HG03175 (cell line): ENCODE data around the gene ITGB3BP.
"Not testable (repeated sequence)": the region's sequence is repeated elsewhere in the genome, so short reads cannot be mapped to it uniquely, and the experiment has no call there.

Experiments used
- ATAC-seq: cut with Tn5 transposase; IDR thresholded peaks from one replicate; pipeline ENCODE4 v1.9.1; 2021; ENCODE audit warnings: mild to moderate bottlenecking, moderate library complexity; ENCODE audit not compliant: unreplicated experiment

Gene ITGB3BP

GRCh38 chr1:63509718-63510117 is 13.3 kb downstream of the ITGB3BP start:
- no peak for ATAC-seq

- no peak for ATAC-seq
Observed at GRCh38 chr1:63506782-63507181, 16.2 kb downstream of the ITGB3BP start.

GRCh38 chr1:63501256-63501655 is 21.8 kb downstream of the ITGB3BP start:
- no peak for ATAC-seq

GRCh38 chr1:63498106-63498505 is 24.9 kb downstream of the ITGB3BP start:
- ATAC-seq = no peak

GRCh38 chr1:63497577-63497976 is 25.4 kb downstream of the ITGB3BP start:
- no peak for ATAC-seq

GRCh38 chr1:63487336-63488065 is 35.5 kb downstream of the ITGB3BP start:
- no peak for ATAC-seq

- no peak for ATAC-seq
Observed at GRCh38 chr1:63486629-63487028, 36.4 kb downstream of the ITGB3BP start.

- no peak for ATAC-seq
Observed at GRCh38 chr1:63480057-63480456, 43.0 kb downstream of the ITGB3BP start.

GRCh38 chr1:63475761-63476160 is 47.3 kb downstream of the ITGB3BP start:
- ATAC-seq = no peak

- ATAC-seq = not testable (repeated sequence)
Observed at GRCh38 chr1:63468683-63469082, 54.3 kb downstream of the ITGB3BP start.

- no peak for ATAC-seq
Observed at GRCh38 chr1:63466759-63467158, 56.3 kb downstream of the ITGB3BP start.

GRCh38 chr1:63466181-63466580 is 56.8 kb downstream of the ITGB3BP start:
- ATAC-seq = no peak

- no peak for ATAC-seq
Observed at GRCh38 chr1:63463248-63463647, 59.8 kb downstream of the ITGB3BP start.

GRCh38 chr1:63461661-63462230 is 61.3 kb downstream of the ITGB3BP start:
- no peak for ATAC-seq

- no peak for ATAC-seq
Observed at GRCh38 chr1:63458750-63459149, 64.3 kb downstream of the ITGB3BP start.

- no peak for ATAC-seq
Observed at GRCh38 chr1:63454269-63454668, 68.8 kb downstream of the ITGB3BP start.

- peak; percentile 65 for ATAC-seq
Observed at GRCh38 chr1:63453232-63453631, 69.8 kb downstream of the ITGB3BP start.

- ATAC-seq = no peak
Observed at GRCh38 chr1:63450416-63450815, 72.6 kb downstream of the ITGB3BP start.

- ATAC-seq = no peak
Observed at GRCh38 chr1:63448731-63449246, 74.2 kb downstream of the ITGB3BP start.

- ATAC-seq = no peak
Observed at GRCh38 chr1:63442141-63442475, 80.9 kb downstream of the ITGB3BP start.

GRCh38 chr1:63435161-63435560 is 87.9 kb downstream of the ITGB3BP start:
- ATAC-seq = no peak

- ATAC-seq = no peak
Observed at GRCh38 chr1:63429281-63429680, 93.7 kb downstream of the ITGB3BP start.

- ATAC-seq = no peak
Observed at GRCh38 chr1:63428815-63429214, 94.2 kb downstream of the ITGB3BP start.
